ENCODE measurements around the gene THRB.

DNA sequence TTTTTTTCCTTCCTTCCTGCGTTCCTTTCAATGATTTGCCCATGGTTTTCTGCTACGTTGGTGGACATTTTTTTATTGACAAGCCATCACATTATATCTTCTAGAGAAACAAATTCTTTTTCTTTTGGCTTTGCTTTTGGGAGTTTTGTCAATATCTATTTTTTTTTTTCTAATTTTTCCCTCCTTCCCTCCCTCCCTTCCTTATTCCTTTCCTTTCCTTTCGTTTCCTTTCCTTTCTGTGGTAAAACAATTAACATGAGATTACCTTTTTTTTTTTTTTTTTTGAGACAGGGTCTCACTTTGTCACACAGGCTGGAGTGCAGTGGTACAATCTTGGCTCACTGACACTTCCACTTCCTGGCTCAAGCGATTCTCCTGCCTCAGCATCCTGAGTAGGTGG lies 153.7 kb downstream of the THRB start:
- TF ChIP-seq, protein P1, sequence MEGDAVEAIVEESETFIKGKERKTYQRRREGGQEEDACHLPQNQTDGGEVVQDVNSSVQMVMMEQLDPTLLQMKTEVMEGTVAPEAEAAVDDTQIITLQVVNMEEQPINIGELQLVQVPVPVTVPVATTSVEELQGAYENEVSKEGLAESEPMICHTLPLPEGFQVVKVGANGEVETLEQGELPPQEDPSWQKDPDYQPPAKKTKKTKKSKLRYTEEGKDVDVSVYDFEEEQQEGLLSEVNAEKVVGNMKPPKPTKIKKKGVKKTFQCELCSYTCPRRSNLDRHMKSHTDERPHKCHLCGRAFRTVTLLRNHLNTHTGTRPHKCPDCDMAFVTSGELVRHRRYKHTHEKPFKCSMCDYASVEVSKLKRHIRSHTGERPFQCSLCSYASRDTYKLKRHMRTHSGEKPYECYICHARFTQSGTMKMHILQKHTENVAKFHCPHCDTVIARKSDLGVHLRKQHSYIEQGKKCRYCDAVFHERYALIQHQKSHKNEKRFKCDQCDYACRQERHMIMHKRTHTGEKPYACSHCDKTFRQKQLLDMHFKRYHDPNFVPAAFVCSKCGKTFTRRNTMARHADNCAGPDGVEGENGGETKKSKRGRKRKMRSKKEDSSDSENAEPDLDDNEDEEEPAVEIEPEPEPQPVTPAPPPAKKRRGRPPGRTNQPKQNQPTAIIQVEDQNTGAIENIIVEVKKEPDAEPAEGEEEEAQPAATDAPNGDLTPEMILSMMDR (IDR thresholded peaks at IDR 0.05; ENCODE audit: low read depth, low read length) = no peak
- TF ChIP-seq MYC (IDR thresholded peaks at IDR 0.05; ENCODE audit: low read depth, low read length) = no peak
- TF ChIP-seq POLR2A (IDR thresholded peaks at IDR 0.05; ENCODE audit: extremely low read depth, insufficient read length) = no peak
- TF ChIP-seq, protein P2, sequence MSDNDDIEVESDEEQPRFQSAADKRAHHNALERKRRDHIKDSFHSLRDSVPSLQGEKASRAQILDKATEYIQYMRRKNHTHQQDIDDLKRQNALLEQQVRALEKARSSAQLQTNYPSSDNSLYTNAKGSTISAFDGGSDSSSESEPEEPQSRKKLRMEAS (IDR thresholded peaks at IDR 0.05; ENCODE audit: low read depth, low read length) = no peak
